HG03025 (cell line): Measurements from ENCODE around the gene INSYN2B.
"Not testable (repeated sequence)": the region's sequence is repeated elsewhere in the genome, so short reads cannot be mapped to it uniquely, and the experiment has no call there.

Experiments used
- ATAC-seq: cut with Tn5 transposase; IDR thresholded peaks from one replicate; pipeline ENCODE4 v1.9.1; 2021; ENCODE audit warnings: mild to moderate bottlenecking, moderate library complexity; ENCODE audit not compliant: unreplicated experiment, low FRiP score

INSYN2B gene

GRCh38 chr5:169861934-169862333 is 118.4 kb downstream of the INSYN2B start:
- no peak for ATAC-seq

- no peak for ATAC-seq
These were observed 118.9 kb downstream of the INSYN2B start for GRCh38 chr5:169861433-169861832.

GRCh38 chr5:169860585-169860984 is 119.7 kb downstream of the INSYN2B start:
- no peak for ATAC-seq

GRCh38 chr5:169856571-169856970 is 123.7 kb downstream of the INSYN2B start:
- ATAC-seq = no peak

- no peak for ATAC-seq
These were observed 128.9 kb downstream of the INSYN2B start for GRCh38 chr5:169851321-169851850.

GRCh38 chr5:169850409-169850808 is 129.9 kb downstream of the INSYN2B start:
- ATAC-seq = no peak

- ATAC-seq = no peak
These were observed 131.5 kb downstream of the INSYN2B start for GRCh38 chr5:169848792-169849191.

GRCh38 chr5:169848271-169848670 is 132.0 kb downstream of the INSYN2B start:
- ATAC-seq = no peak

GRCh38 chr5:169847519-169847918 is 132.8 kb downstream of the INSYN2B start:
- ATAC-seq = no peak

GRCh38 chr5:169842699-169843098 is 137.6 kb downstream of the INSYN2B start:
- no peak for ATAC-seq

GRCh38 chr5:169840405-169840804 is 139.9 kb downstream of the INSYN2B start:
- no peak for ATAC-seq

GRCh38 chr5:169838688-169839087 is 141.6 kb downstream of the INSYN2B start:
- ATAC-seq = peak; percentile 72

- ATAC-seq = no peak
These were observed 142.6 kb downstream of the INSYN2B start for GRCh38 chr5:169837686-169838085.

- no peak for ATAC-seq
These were observed 143.3 kb downstream of the INSYN2B start for GRCh38 chr5:169836835-169837536.

GRCh38 chr5:169834540-169834939 is 145.8 kb downstream of the INSYN2B start:
- not testable (repeated sequence) for ATAC-seq

- ATAC-seq = not testable (repeated sequence)
These were observed 146.5 kb downstream of the INSYN2B start for GRCh38 chr5:169833681-169834292.

GRCh38 chr5:169832845-169833244 is 147.4 kb downstream of the INSYN2B start:
- ATAC-seq = no peak

GRCh38 chr5:169832304-169832703 is 148.0 kb downstream of the INSYN2B start:
- ATAC-seq = no peak

GRCh38 chr5:169831331-169831730 is 149.0 kb downstream of the INSYN2B start:
- no peak for ATAC-seq

- ATAC-seq = no peak
These were observed 151.9 kb downstream of the INSYN2B start for GRCh38 chr5:169828385-169828784.

- ATAC-seq = no peak
These were observed 152.5 kb downstream of the INSYN2B start for GRCh38 chr5:169827769-169828168.

- ATAC-seq = no peak
These were observed 153.7 kb downstream of the INSYN2B start for GRCh38 chr5:169826618-169827017.
